ENCODE measurements around the gene GNB2.

GNB2 gene

DNA sequence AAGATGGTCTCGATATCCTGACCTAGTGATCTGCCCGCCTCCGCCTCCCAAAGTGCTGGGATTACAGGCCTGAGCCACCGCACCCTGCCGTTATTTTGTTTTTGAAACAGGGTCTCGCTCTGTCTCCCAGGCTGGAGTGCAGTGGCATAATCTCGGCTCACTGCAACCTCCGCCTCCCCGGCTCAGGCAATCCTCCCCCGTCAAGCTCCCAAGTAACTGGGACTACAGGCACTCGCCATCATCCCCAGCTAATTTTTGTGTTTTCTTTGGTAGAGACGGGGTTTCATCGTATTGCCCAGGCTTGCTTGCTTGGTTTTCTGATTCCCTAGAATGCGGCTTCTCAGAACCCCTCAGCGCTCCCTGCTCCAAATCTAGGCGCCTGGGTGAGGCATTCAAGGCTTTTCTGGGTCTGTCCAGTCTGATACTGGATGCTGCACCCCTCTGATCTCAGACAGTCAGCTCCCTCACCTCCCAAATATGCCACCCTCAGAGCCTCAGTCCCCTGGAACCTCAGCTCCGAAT, 33.5 kb upstream of the GNB2 start:
- TF ChIP-seq POLR2AphosphoS5 (IDR thresholded peaks at IDR 0.05; ENCODE audit: low read depth, low read length) (no peak), TAF1 (IDR thresholded peaks at IDR 0.05; ENCODE audit: borderline replicate concordance, insufficient read depth, low read length) (no peak), SIN3A (IDR thresholded peaks at IDR 0.05; ENCODE audit: borderline replicate concordance, insufficient read depth, low read length) (no peak)

- TF ChIP-seq TAF1 (IDR thresholded peaks at IDR 0.05; ENCODE audit: borderline replicate concordance, insufficient read depth, low read length) (no peak), SIN3A (IDR thresholded peaks at IDR 0.05; ENCODE audit: borderline replicate concordance, insufficient read depth, low read length) (no peak), POLR2AphosphoS5 (IDR thresholded peaks at IDR 0.05; ENCODE audit: low read depth, low read length) (no peak), FOXP2 (optimal IDR thresholded peaks at IDR 0.05; ENCODE audit: borderline replicate concordance, extremely low read depth, extremely low read length, insufficient read depth) (no peak), REST (IDR thresholded peaks at IDR 0.05; ENCODE audit: insufficient read depth in 1 of 2, low read depth in 2 of 2, low read length in 2 of 2) (no peak)
Measured at GRCh38 chr7:100640517-100641440, 32.8 kb upstream of the GNB2 start.

- TF ChIP-seq SIN3A (IDR thresholded peaks at IDR 0.05; ENCODE audit: borderline replicate concordance, insufficient read depth, low read length) (no peak), REST (IDR thresholded peaks at IDR 0.05; ENCODE audit: insufficient read depth in 1 of 2, low read depth in 2 of 2, low read length in 2 of 2) (no peak), POLR2AphosphoS5 (IDR thresholded peaks at IDR 0.05; ENCODE audit: low read depth, low read length) (no peak), FOXP2 (optimal IDR thresholded peaks at IDR 0.05; ENCODE audit: borderline replicate concordance, extremely low read depth, extremely low read length, insufficient read depth) (no peak), TAF1 (IDR thresholded peaks at IDR 0.05; ENCODE audit: borderline replicate concordance, insufficient read depth, low read length) (no peak)
Measured at GRCh38 chr7:100641463-100641859, 32.1 kb upstream of the GNB2 start, which contains the start of gene TFR2. TFR2 (minus strand) TSS chr7:100641552; CDS start chr7:100641509, 43 bp downstream.

DNA sequence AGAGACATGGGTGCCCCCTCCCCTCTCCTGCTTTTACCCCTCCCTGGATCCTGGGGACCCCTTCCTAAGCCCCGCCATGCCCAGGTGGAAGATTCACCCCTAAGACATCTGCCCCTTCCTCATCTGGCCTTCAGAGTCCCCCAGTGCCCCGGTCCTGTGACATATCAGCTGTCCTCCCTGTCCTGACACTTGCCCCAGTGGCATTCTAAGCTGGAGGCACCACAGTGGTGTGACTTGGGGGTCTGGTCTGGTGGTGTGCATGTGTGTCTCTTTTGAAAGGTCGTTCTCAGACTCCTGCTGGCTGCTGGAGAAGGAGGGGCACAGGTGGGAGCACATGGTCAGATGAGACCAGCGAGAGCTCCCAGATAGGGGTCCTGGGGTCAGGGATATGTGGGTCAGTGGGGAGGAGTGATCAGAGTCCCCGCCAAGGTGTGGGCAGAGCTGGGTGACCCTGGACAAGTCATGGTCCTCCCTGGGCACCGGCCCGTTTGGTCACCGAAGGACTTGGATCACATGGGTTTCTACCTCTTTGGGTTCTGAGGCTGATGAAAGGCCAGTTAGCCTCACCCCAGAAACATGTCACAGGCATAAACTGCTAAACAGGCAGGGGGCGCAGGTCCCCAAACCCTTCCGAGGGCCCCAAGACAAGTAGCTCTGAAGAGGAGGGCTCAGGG, 31.5 kb upstream of the GNB2 start:
- TF ChIP-seq FOXP2 (optimal IDR thresholded peaks at IDR 0.05; ENCODE audit: borderline replicate concordance, extremely low read depth, extremely low read length, insufficient read depth) = no peak
- TF ChIP-seq SIN3A (IDR thresholded peaks at IDR 0.05; ENCODE audit: borderline replicate concordance, insufficient read depth, low read length) = no peak
- no peak for TF ChIP-seq REST (IDR thresholded peaks at IDR 0.05; ENCODE audit: insufficient read depth in 1 of 2, low read depth in 2 of 2, low read length in 2 of 2)
- TF ChIP-seq TAF1 (IDR thresholded peaks at IDR 0.05; ENCODE audit: borderline replicate concordance, insufficient read depth, low read length) = no peak
- TF ChIP-seq POLR2AphosphoS5 (IDR thresholded peaks at IDR 0.05; ENCODE audit: low read depth, low read length) = no peak

- TF ChIP-seq POLR2AphosphoS5 (IDR thresholded peaks at IDR 0.05; ENCODE audit: low read depth, low read length) (no peak), TAF1 (IDR thresholded peaks at IDR 0.05; ENCODE audit: borderline replicate concordance, insufficient read depth, low read length) (no peak), REST (IDR thresholded peaks at IDR 0.05; ENCODE audit: insufficient read depth in 1 of 2, low read depth in 2 of 2, low read length in 2 of 2) (no peak), FOXP2 (optimal IDR thresholded peaks at IDR 0.05; ENCODE audit: borderline replicate concordance, extremely low read depth, extremely low read length, insufficient read depth) (no peak), SIN3A (IDR thresholded peaks at IDR 0.05; ENCODE audit: borderline replicate concordance, insufficient read depth, low read length) (no peak)
Measured at GRCh38 chr7:100642534-100642907, 31.0 kb upstream of the GNB2 start.

Data from PFSK-1 (cell line).